ENCODE data around the gene BLACAT1. TPM values are rescaled to one million over a fixed set of nuclear protein-coding genes. Genes with fewer than 3 reads are reported as not detected.

BLACAT1 gene
- total and polyA plus RNA-seq, 2 of the 8 experiments (the other 6 are each of a cell fraction or from before 2014, with no cell fraction given): 3.5 to 10.5 TPM

DNA sequence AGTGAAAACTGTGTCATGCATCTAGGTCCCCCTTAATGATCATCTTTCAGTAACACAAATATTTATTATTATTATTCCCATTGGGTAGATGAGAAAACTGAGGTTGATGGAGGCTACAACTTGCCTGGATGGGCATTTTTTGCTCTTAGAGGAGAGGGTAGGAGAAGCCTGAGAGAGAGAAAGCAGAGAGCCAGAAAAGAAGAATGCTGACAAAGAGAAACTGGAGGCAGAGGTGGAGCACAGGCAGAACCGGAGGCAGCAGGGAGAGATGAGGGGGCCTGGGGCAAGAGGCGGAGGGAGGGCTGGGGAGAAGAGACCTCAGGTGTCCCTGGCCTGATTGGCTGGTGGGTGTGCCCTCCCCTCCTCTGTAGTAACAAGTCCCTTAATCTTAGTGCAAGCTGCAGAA lies 4.1 kb downstream of the BLACAT1 start:
- H3K4me2 ChIP-seq (ENCODE audit: insufficient read depth in 1 of 2, low read depth in 2 of 2, low read length in 2 of 2): peak overlapping the region; percentile 72 to 80; a peak in 3 of 4 replicates
- H2AK5ac ChIP-seq (ENCODE audit: low read depth, low read length): 0 out of 2 replicates have a peak overlapping the region, but pooled peaks have one; percentile 88
- CTCF ChIA-PET (ENCODE audit: partially characterized antibody): interaction anchor here (1.2 to 30.2 kb wide), 5 partner anchors 9 to 98 kb away, joined by 3 to 767 read pairs (median 200); partner anchors contain the start of gene LEMD1
- no peak overlapping the region for H3K4ac ChIP-seq (replicated peaks; ENCODE audit: insufficient read length, low read depth, low read length)
- no peak overlapping the region for H2BK20ac ChIP-seq (ENCODE audit: low read length)
- peaks cover 0 to 11% of the 10 kb centered on the region in 2 experiments; a peak in 2 of 4 replicates for H3K79me2 ChIP-seq (ENCODE audit: control insufficient read depth in 1 of 2, insufficient read depth in 2 of 2, low read length in 2 of 2)
- no peak overlapping the region for H2BK15ac ChIP-seq (ENCODE audit: low read length)
- H3K9ac ChIP-seq (replicated peaks in 1 of 4; ENCODE audit: extremely low read depth in 1 of 4, low read depth in 3 of 4, low read length in 3 of 4): no peak overlapping the region
- no peaks in the 10 kb centered on the region for H3K9me3 ChIP-seq (ENCODE audit: insufficient read depth in 2 of 2, low read depth in 1 of 2, low read length in 1 of 2)
- H3K79me1 ChIP-seq (ENCODE audit: low read depth, low read length): peaks cover 3% of the 10 kb centered on the region; the same call in 1 of the 2 replicates
- peaks cover 0 to 5% (median 1%) of the 10 kb centered on the region in 4 experiments; a peak in 2 of 7 replicates for H3K27me3 ChIP-seq (replicated peaks in 1 of 4; ENCODE audit: control insufficient read depth in 3 of 4, extremely low read depth in 1 of 4, insufficient read depth in 3 of 4, low read length in 3 of 4)
- no peak overlapping the region for H2AFZ ChIP-seq (ENCODE audit: low read length)
- H2BK120ac ChIP-seq (replicated peaks; ENCODE audit: low read depth, low read length): no peak overlapping the region
- H3K56ac ChIP-seq (replicated peaks; ENCODE audit: insufficient read length, low read depth, low read length): no peak overlapping the region
- peak overlapping the region; percentile 92; the same call in 1 of the 2 replicates for H2BK5ac ChIP-seq (ENCODE audit: low read depth, low read length)
- TF ChIP-seq SP4 (IDR thresholded peaks at IDR 0.05; ENCODE audit: low read length) (no peak), MAFK (IDR thresholded peaks at IDR 0.05; ENCODE audit: low read depth, low read length) (peak; percentile 42; the same call in 1 of the 2 replicates), TAF7 (optimal IDR thresholded peaks at IDR 0.05; ENCODE audit: borderline replicate concordance, low read depth, low read length) (peak; percentile 6), TAF1 (IDR thresholded peaks at IDR 0.05; ENCODE audit: low read depth, low read length) (no peak), TBP (IDR thresholded peaks at IDR 0.05; ENCODE audit: low read depth, low read length) (0 out of 2 replicates have a peak, but pooled peaks have one; percentile 22), POLR2A (IDR thresholded peaks at IDR 0.05; ENCODE audit: control extremely low read depth in 1 of 2, low read depth in 2 of 2, low read length in 2 of 2) (peak in 1 of 2 experiments; percentile 48; a peak in 1 of 3 replicates)
- 12% methylated on average over 2 of the region's 2 CpGs; no CpG with 5 or more reads in 1 of the 2 experiments for WGBS, 2 experiments (ENCODE audit: extremely low coverage in 1 of 2, insufficient coverage in 1 of 2, insufficient read length in 1 of 2, insufficient replicate concordance in 2 of 2, low coverage in 1 of 2, low lambda C conversion rate in 2 of 2, missing lambda C conversion rate in 1 of 2)
- POLR2A ChIA-PET (ENCODE audit: partially characterized antibody): interaction anchor here (0.8 to 7.7 kb wide), 3 partner anchors 8 to 33 kb away, joined by 3 to 220 read pairs (median 12); no protein-coding TSS in a partner anchor
- H3K4me1 ChIP-seq (replicated peaks in 1 of 4; ENCODE audit: control insufficient read depth in 3 of 4, insufficient read depth in 4 of 4, low read length in 3 of 4): peaks cover 35 to 76% (median 47%) of the 10 kb centered on the region in 4 experiments
- peak in 1 of 2 experiments; percentile 69 for DNase-seq (ENCODE audit: low read depth in 1 of 2, low spot score in 2 of 2)
- H3K18ac ChIP-seq (ENCODE audit: extremely low read depth, low read length): peak overlapping the region; percentile 97; the same call in 1 of the 2 replicates
- H3K4me3 ChIP-seq (ENCODE audit: extremely low read depth in 1 of 4, insufficient read depth in 2 of 4, low read depth in 3 of 4, low read length in 4 of 4): peak overlapping the region in 1 of 4 experiments; percentile 50; a peak in 3 of 8 replicates
- FAIRE-seq: no peak
- H3K23ac ChIP-seq (ENCODE audit: insufficient read length): no peak overlapping the region
- peaks cover 4 to 14% of the 10 kb centered on the region in 2 experiments for H4K20me1 ChIP-seq (replicated peaks in 1 of 2; ENCODE audit: control insufficient read depth in 1 of 2, insufficient read depth in 2 of 2, low read length in 2 of 2)
- H3K27ac ChIP-seq (ENCODE audit: low read depth, low read length): no peak overlapping the region
- 0 out of 2 replicates have a peak overlapping the region, but pooled peaks have one; percentile 31 for H2BK12ac ChIP-seq (ENCODE audit: low read depth, low read length)
- H4K5ac ChIP-seq (ENCODE audit: insufficient read length, low read depth, low read length): no peak overlapping the region
- no peak overlapping the region for H4K91ac ChIP-seq (replicated peaks; ENCODE audit: insufficient read length, low read length)
- H3K14ac ChIP-seq (ENCODE audit: insufficient read length): no peak overlapping the region
- H3K36me3 ChIP-seq (ENCODE audit: control insufficient read depth in 2 of 4, insufficient read depth in 4 of 4, low read length in 3 of 4): peaks cover 0 to 7% (median 1%) of the 10 kb centered on the region in 4 experiments; a peak in 1 of 8 replicates
- H3K23me2 ChIP-seq (ENCODE audit: low read depth, low read length): peaks cover 19% of the 10 kb centered on the region
- H4K8ac ChIP-seq (ENCODE audit: extremely low read depth, insufficient read depth, low read length): no peak overlapping the region
